ENCODE results near the gene KIF3A.

GRCh38 chr5:132679717-132680380 is 57.5 kb downstream of the KIF3A start:
- no peak for TF ChIP-seq CTCF (IDR thresholded peaks at IDR 0.05; ENCODE audit: low read length)
- TF ChIP-seq EZH2 (IDR thresholded peaks at IDR 0.05; ENCODE audit: borderline replicate concordance, low read length) = no peak
